MV-4-11 (cell line): ENCODE results near the gene TADA2A.
"Not testable (repeated sequence)": the region's sequence is repeated elsewhere in the genome, so short reads cannot be mapped to it uniquely, and the experiment has no call there.

Experiments
- DNase-seq: peaks from one replicate; lab custom pipeline; 2025; lab: John Stamatoyannopoulos, UW

TADA2A gene

DNA sequence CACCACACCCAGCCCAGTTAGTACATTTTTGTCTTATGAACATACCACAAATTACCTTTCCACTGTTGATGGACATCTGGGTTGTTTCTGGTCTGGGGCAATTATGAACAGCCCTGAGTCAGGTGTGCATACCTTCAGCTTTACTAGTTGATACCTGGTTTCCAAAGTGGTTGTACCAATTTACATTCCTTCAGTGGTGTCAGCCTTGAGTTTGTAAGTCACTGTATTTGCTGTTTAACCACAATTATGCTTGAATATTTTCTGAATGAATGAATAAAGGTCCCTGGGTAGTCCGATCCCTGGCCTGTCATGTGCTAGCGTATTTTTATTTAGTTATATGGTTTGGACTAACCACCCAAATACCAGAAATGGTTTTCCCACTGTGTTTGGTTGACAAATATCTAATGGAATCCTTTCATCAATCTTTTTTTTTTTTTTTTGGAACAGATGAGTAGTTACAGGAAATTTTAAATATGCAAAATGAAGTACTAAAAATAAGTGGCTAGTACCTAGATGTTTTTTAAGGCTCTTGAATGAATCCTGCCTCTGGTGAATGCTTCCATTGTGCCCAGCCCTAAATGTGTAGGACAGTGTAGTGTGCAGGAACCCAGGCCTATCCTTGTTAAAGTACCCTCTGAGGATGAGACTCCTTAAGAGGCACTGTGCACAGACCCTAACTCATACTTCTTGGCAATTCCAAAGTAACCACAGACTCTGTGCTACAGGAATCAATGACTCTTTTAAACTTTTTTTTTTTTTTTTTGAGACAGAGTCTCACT is 86.8 kb downstream of the TADA2A start:
- no peak for DNase-seq

DNA sequence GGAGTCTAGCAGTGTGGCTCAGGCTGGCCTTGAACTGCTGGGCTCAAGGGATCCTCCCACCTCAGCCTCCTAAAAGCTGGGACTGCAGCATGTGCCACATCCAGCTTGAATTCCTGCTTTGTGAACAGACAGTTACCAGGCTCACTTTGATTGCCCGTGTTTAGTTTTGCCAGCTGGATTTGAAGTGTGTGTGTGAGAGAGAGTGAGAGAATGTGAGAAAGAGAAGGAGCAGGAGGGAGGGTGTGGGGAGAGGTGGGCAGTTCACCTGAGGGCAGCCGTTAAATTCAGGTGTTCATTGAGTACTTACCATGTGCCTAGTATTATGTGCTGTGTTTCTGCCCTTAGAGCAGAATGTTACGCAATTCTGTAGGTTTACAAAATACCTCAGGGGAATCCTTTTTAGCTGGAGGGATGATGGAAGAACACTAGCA is 87.7 kb downstream of the TADA2A start:
- no peak for DNase-seq

DNA sequence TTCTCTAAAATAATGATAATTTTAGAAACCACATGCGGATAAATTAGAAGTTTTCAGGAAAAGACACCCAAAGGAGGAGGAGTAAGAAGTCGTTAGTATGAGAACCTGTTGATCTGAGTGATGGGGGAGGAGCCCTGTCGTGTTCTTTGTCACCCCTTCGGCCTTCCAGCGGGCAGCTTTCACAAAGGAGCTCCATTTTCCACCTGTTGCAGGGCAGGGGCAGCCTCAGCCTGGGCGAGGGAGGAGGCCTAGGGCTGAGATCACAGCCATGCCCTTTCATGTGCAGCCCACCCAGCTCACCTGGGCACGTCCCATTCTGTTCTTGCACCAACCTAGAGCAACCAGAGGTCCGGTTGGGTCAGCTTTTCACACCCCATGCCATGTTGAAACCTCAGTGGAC is 88.3 kb downstream of the TADA2A start:
- DNase-seq: no peak

DNA sequence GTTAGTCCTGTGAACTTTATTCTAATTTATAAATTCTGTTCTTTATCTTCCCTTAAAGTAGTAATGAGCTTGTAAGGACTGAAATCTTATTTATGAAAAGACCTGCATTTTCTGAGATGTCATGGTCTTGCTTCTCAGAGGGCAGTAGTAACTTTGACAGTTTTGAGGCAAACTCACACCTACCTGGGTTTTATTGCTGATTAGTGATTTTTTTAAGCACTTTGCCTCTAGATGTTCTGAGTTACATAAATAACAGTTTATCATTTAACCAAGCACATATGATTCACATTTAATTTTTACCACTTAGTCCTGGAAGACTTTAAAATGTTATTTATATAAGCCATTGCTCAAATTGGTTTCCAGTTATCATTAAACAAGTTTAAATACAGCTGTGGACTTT is 93.7 kb downstream of the TADA2A start:
- no peak for DNase-seq

DNA sequence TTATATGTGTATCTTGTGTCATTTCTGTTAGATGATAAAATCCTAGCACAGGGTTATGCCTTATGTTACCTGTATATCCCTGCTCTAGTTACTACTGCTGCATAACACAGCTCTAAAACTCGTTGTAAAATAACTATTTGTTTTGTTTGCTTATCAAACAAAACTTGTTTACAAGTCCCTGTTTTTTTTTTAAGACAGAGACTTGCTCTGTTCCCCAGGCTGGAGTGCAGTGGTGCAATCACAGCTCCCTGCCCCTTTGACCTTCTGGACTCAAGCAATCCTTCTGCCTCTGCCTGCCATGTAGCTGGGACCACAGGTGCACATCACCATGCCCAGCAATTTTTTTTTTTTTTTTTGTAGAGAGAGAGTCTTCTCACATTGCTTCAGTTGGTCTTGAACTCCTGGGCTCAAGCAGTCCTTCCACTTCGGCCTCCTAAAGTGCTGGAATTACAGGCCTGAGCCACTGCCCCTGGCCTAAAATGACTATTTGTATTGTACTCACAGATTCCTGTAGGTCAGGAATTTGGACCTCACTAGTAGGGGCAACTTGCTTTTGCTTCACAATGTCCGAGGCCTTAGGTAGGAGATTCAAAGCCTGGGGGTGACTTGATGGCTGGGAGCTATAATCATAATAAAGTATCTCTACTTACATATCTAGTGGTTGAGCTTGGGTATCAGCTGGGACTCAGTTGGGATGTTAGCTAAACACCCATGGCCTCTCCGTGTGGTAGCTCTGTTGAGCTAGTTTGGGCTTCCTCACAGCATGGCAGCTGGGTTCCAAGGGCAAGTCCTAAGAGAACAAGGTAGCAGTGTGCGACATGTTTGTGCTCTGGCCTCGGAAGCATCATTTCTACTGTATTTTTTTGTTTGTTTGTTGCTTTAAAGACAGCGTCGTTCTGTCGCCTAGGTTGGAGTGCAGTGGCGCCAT is 95.6 kb downstream of the TADA2A start:
- DNase-seq: no peak

DNA sequence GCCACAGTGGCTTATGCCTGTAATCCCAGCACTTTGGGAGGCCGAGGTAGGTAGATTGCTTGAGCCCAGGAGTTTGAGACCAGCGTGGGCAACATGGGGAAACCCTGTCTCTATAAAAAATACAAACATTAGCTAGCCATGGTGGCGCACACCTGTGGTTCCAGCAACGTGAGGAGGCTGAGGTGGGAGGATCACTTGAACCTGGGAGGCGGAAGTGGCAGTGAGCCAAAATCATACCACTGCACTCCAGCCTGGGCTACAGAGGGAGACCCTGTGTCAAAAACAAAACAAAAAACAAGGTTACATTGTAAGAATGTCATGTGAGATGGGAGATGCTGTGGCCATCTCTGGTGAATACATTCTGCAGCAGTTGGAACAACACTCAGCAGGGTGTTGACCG is 96.5 kb downstream of the TADA2A start:
- no peak for DNase-seq

DNA sequence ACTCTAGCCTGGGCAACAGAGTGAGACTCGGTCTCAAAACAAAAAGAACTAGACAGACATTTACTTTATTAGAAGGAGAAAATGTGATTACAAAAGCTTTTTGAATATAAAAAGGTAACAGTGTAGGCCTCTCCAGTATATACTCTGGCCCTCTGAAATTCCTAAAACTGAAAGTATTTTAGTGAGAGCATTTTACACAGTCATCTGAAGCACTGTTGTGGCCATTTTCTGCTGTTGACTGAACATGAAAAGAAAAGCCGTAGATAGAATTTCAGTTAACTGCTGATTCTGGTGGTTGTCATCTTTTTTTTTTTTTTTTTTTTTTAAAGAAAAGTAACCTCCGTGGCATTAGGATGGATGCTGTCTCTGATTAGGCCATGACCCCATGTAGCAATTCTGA is 98.6 kb downstream of the TADA2A start:
- DNase-seq: no peak

DNA sequence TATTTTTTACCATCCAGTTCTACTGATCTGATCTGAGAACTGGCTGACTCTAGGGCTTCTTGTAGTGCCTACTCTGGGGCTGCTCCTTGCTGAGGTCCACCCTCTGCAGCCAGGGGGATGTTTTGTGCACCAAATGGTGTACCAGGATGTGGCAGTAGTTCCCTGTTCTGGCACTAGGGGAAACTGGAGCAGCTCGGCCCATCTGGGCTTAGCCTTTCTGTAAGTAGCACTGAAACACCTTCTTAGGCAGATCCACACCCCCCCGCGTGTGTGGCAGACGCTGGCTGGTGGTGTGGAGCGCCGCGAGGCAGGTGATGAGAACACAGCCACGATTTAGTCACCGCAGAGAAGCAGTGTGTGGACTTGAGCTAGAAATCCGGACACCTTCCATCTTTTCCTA is 100.0 kb downstream of the TADA2A start:
- peak; percentile 16 for DNase-seq

DNA sequence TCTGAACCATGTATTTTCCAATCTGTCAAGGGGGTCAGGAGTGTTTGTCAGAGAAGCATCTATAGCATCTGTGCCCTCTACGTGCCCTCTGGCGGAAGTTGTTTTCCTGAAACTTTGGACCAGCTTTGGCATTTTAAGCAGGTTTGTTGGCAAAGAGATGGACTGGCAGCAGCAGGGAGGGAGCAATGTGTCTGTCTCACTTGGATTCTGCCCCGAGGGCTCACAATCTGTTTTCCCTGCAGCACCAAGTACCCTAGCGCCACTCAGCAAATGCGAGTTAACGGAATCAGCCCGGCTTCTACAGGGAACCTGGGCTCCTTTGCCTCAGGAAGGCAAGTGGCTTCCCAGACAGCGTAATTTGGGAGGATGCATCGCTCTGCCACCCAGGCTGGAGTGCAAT is 100.4 kb downstream of the TADA2A start:
- no peak for DNase-seq

DNA sequence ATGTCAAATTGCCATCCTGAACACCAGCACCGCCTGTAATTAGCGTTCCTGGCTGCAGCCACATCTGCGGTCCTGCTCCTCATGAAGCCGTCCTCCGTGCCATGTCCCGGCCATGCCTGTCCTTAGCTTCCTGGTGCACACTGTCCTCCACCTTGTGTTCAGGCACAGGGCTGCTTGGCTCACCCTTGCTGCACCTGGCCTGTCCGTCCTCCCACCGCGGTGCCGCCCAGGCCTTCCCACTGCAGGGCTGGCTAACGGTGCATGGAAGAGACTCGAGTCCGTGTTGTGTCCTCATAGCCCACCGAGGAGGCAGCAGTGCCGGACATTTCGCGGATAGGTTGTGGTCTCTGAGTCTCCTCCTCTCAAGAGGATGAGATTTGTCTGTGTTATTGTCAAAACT is 103.4 kb downstream of the TADA2A start:
- DNase-seq: no peak

DNA sequence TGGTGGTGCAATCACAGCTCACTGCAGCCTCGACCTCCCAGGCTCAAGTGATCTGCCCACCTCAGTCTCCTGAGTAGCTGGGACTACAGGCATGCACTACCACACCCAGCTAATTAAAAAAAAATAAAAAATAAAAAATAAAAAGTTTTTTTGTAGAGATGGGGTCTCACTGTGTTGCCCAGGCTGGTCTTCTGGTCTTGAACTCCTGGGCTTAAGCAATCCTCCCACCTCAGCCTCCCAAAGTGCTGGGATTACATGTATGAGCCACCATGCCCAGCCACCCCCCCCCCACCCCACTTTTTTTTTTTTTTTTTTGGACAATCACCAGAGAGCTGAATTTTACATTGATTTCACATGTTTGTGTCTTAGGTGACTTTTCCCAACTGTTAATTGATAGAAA is 105.0 kb downstream of the TADA2A start:
- DNase-seq: not testable (repeated sequence)

DNA sequence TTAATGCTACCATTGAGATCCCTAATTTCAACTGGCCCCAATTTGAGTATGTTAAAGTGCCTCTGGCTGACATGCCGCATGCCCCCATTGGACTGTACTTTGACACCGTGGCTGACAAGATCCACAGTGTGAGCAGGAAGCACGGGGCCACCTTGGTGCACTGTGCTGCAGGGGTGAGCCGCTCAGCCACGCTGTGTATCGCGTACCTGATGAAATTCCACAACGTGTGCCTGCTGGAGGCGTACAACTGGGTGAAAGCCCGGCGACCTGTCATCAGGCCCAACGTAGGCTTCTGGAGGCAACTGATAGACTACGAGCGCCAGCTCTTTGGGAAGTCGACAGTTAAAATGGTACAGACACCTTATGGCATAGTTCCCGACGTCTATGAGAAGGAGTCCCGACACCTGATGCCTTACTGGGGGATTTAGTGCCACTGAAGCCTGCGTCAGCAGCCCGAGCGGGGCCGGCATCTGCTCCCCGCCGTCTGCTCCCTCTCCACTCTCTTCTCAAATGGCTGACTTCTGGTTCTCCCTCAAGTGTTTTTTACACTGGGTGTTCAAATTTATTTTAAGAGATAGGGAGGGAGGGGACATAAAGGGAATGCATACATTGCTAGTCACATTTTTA is 105.9 kb downstream of the TADA2A start:
- no peak for DNase-seq

DNA sequence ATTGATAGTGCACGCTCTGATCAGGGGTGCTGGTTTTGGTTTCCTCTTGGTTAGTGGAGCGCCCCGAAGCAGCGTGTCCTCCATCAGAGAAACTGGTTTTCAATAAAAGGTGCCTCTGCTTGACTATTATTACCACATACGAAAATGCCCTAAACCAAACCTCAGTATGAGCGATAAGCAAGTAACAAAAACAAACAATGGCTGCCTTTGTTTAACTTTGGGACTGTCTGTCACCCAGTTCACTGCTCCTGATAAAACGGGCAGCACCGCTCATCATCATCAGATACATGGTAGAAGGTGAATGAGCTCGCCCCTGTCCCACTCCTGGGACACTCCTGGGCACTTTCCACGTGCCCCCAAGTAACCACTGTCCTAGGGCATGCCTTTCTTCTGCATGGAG is 107.0 kb downstream of the TADA2A start:
- no peak for DNase-seq

DNA sequence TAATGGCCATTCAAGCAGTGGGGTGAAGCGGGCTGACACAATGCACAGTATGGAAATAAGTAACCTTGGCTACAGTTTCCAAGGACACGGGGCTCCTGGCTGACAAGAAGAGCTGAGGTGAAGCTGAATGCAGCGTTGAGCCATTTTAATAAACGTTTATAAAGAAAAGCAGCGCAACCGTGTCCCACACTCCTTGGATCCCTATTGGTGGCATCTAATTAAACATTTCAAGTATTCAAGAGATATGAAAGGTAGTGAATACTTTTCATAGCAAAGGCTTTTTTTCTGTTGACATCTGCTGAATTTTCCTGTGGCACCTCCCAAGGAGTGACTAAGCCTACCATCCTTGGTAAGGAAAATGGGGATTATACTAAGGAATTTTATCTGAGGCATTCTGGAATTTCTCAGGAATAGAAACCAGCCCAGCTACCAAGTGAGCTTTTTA is 109.5 kb downstream of the TADA2A start:
- DNase-seq: no peak

DNA sequence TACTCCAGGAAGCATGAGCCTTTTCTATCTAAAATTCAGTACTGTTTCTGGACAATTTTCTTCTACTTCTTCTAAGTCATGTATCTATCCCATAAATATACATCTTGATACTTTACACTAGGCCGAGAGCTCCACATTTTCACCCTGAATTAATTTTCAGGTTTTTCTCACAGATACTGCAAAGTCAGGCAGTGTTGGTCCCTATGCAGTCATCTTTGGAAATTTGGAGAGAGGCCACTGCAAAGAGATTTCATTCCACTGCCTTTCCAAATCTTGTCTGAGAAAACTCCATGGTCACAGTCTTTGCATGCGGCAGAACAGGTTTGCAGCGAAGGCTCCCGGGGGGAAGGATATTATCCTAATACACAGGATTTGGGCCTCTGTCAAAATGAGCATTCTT is 111.2 kb downstream of the TADA2A start:
- DNase-seq: no peak

DNA sequence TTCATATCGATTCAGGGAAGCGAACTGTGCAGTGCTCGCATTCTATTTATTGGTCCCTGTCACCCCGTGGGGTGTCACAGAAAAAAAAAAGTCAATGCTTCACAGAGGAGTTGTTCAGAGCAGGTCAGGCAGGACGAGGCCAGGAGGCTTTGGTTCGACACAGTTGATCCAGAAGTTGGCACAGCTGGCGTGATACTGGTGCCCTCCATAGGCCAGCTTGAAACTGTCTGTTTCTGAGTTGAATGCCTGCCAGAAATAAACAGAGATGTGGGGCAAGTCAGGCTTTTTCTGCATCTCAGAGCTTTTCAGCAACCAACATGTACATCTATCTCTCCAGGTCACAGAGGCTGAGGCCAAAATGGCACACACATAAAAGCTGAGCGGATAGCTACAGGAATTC is 112.1 kb downstream of the TADA2A start:
- DNase-seq: no peak

DNA sequence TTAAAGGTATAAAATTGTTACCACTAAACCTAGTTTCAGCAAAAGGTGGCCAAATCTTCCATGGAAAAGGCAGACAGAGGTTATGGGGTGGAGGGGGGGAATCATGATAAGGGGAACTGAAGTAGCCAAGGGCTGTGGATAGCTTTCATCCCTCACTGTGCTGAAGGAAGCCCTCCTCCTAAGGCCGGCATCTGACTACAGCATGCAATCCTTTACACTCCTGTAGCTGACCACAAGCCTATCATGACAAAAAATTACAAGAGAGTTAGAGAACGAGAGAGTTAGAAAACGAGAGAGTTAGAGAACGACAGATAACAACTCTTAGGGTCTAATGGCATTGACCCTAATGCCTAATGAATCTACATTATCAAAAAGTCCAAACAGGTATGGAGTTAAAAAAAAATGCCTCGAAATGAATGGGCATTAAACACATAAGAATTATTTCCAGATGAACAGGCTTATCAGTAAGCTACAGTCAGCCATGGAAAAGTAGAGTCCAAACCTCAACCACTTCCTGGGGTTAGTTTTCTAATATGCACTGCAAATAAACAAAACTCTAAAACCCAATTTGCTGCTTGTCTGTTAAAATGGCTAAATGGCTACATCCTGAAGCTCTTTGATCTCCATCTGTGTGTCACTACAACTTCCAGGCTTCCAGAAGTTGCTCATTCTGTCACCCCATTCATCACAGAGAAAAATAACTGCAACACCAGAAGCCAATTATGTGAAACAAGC is 112.7 kb downstream of the TADA2A start:
- no peak for DNase-seq

DNA sequence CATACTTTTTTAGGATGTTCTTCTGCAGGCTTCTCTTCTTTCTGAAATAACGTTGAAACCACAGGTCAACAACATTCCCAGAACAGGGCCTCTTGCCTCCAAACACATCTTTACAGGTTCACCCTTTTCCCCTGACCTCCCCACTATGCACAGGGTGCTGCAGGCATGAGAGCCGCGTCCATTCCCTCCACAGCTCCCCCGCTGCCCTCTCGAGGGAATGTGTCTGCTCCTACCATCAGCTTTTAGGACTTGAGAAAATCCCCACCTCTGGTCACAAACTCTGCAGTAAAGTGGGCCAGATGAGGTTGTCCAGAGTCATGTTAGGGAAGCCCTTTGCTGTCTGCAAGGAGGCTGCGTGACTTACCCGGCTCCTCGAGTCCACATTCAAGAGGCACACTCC is 113.5 kb downstream of the TADA2A start:
- no peak for DNase-seq

DNA sequence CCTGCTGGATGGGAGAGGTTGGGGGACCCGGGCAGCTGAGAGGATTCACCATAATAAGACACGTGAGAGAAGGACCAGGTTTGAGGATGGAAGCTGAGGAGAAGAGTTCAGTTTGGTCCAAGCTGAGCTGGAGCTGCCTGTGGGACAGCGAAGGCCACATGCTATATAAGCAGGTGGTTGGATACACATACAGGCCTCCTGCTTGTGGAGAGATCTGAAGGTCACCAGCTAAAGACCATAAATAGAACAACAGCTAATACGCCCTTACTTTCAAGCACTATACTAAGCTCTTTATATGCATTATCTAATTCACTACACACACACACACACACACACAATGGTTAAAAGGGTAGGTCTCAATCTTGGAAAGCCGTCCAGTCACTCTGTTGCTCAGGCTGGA is 115.1 kb downstream of the TADA2A start:
- no peak for DNase-seq

DNA sequence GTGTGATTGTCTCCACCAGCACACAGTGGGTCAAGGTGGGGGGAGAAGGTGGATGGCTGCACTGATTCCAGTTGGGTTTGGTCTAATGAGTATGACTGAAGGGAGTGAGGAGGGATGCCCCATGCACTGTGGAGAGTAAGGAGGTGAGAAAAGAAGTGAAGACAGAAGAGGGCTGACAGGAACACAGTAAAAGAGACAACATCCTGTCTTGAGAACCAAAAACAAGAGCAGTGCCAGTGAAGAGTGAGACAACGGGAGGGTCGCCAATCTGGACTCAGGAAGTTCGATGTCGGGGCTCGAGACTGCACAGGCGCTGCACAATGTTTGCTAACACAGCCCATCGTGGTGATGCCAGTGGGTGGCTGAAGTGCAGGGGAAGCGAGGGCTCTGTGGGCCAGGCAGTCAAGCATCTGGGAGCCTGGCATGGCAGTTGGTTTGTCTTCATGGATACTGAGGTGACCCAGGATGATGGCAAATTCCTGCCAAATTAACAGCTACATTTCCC is 117.1 kb downstream of the TADA2A start:
- DNase-seq: no peak

DNA sequence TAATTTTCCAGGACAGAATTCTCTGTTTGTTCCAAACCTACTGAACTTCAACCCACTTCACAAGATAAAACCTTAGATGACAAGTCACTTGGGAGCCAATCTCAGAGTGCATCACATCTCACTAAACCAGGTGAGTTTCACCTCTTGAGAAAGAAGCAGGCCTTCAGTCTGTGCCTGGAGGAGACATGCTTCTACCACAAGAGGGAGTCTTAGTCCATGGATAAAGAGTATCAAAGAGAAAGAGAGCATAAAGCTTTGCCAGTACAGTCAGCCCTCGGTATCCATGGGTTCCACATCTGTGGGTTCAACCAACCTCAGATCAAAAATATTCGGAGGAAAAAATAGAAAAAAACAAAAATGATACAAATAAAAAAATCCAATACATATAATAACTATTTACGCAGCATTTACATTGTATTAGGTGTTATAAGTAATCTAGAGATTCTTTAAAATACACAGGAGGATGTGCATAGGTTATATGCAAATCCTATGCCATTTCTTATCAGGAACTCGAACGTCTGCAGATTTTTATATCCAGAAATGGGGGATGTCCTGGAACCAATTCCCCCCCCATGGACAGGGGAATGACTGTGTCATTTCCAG is 120.7 kb downstream of the TADA2A start:
- peak; percentile 28 for DNase-seq
